Mucosa of rectum (tissue), 2 donors: ENCODE results near the gene APOBEC4.
"Not testable (repeated sequence)": the region's sequence is repeated elsewhere in the genome, so short reads cannot be mapped to it uniquely, and the experiment has no call there.

ENCODE experiments used
- H3K27ac ChIP-seq, 2 donors: one replicate each; pipeline ENCODE4 v1.7.0; 2013; ENCODE audit warnings: inconsistent platforms in 2 of 2, low read depth in 2 of 2, low read length in 2 of 2
- H3K27me3 ChIP-seq, 2 donors: one replicate each; pipeline ENCODE4 v1.7.0; 2013; ENCODE audit warnings: low read length in 2 of 2; ENCODE audit not compliant: control insufficient read depth in 2 of 2, insufficient read depth in 2 of 2
- H3K36me3 ChIP-seq, 2 donors: one replicate each; pipeline ENCODE4 v1.7.0; 2013; ENCODE audit warnings: low read length in 2 of 2; ENCODE audit not compliant: control insufficient read depth in 2 of 2, insufficient read depth in 2 of 2
- H3K4me1 ChIP-seq, 2 donors: one replicate each; pipeline ENCODE4 v1.7.0; 2013; ENCODE audit warnings: low read length in 2 of 2, mild to moderate bottlenecking in 1 of 2; ENCODE audit not compliant: control insufficient read depth in 2 of 2, insufficient read depth in 2 of 2
- H3K4me3 ChIP-seq, 2 donors: one replicate each; pipeline ENCODE4 v1.7.0; 2013; ENCODE audit warnings: low read length in 2 of 2
- H3K9ac ChIP-seq, 2 donors: one replicate each; pipeline ENCODE4 v1.7.0; 2013; ENCODE audit warnings: low read length in 2 of 2, low read depth in 1 of 2, mild to moderate bottlenecking in 1 of 2
- H3K9me3 ChIP-seq, 2 donors: one replicate each; pipeline ENCODE4 v1.7.0; 2013; ENCODE audit warnings: low read length in 2 of 2; ENCODE audit not compliant: control insufficient read depth in 2 of 2
- donor health status: healthy.
- donor health status: Normal muscosa, but diverticular disease.

Gene APOBEC4

DNA sequence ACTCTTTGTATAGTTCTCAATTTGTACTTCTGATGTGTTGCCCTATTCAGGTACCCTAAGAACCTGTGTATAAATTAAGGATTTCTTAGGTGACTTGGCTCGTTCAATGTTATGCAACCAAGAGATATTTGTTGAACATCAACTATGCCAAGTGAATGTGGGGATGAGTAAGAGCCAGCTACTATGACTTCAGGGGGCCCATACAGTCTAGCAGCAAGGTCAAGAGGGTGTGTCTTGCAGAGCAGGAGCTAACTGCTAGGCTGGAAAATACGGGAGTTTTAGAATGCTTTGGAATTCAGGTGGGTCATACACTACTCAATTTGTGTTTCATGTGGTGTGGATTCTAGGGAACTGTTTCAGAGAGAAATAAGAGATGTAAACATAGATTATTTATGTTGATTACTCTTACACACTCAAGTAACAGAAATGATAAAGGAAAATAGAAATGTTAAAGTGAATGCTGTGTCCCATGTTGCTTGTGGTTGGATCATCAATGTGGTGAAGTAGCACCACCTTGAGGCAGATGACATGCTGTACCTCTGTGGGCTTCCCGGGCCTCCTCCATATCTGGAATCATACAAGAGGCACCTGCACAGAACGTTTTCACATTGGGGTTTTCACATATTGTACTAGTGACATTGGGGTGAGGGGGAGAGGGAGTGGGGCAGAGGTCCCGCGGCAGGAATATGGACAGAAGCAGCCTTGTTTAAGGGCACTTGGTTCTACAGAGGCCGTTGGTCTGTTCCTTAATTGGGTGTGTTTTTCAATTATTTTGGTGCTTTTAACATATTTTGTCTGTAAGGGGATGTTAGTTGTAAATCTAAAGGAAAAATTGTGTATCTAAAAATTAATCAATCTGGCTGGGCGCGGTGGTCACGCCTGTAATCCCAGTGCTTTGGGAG is 30.0 kb downstream of the APOBEC4 start:
- H3K4me1 ChIP-seq = no peaks in the 10 kb centered on the region
- no peaks in the 10 kb centered on the region for H3K27me3 ChIP-seq
- H3K27ac ChIP-seq = no peak overlapping the region
- H3K9ac ChIP-seq = no peak overlapping the region
- H3K4me3 ChIP-seq = no peak overlapping the region
- peaks cover 15 to 21% of the 10 kb centered on the region in 2 donors for H3K36me3 ChIP-seq
- H3K9me3 ChIP-seq = no peaks in the 10 kb centered on the region

DNA sequence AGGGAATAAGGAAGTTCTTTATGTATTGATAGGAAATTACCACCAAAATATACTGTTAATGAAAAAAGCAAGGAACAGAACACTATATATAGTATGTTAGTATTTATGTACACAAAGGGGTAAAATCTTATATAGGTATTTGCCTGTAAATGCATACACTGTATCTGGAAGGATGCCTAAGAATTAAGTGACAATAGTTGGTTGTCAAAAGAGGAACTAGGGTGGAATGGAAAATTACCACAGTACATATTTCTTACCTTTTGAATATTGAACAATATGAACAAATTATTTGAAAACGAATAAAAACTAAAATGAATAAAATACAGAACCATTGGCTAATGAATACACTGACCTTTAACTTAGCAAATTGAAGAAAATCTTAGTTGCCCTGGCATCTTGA is 31.1 kb downstream of the APOBEC4 start:
- H3K27me3 ChIP-seq = no peaks in the 10 kb centered on the region
- H3K36me3 ChIP-seq = peaks cover 9 to 18% of the 10 kb centered on the region in 2 donors
- H3K27ac ChIP-seq = no peak overlapping the region
- H3K4me1 ChIP-seq = no peaks in the 10 kb centered on the region
- no peak overlapping the region for H3K4me3 ChIP-seq
- no peaks in the 10 kb centered on the region for H3K9me3 ChIP-seq
- no peak overlapping the region for H3K9ac ChIP-seq

- Histone ChIP-seq H3K27me3 (no peaks in the 10 kb centered on the region), H3K27ac (no peak overlapping the region), H3K36me3 (peaks cover 3 to 7% of the 10 kb centered on the region in 2 donors), H3K4me3 (no peak overlapping the region), H3K9me3 (no peaks in the 10 kb centered on the region), H3K4me1 (no peaks in the 10 kb centered on the region), H3K9ac (no peak overlapping the region)
These were observed 32.8 kb downstream of the APOBEC4 start for GRCh38 chr1:183620311-183620710.

GRCh38 chr1:183619781-183620180 is 33.3 kb downstream of the APOBEC4 start:
- Histone ChIP-seq H3K36me3 (peaks cover 1 to 4% of the 10 kb centered on the region in 2 donors), H3K27ac (no peak overlapping the region), H3K9ac (no peak overlapping the region), H3K9me3 (no peaks in the 10 kb centered on the region), H3K27me3 (no peaks in the 10 kb centered on the region), H3K4me3 (no peak overlapping the region), H3K4me1 (no peaks in the 10 kb centered on the region)

GRCh38 chr1:183618202-183618601 is 34.9 kb downstream of the APOBEC4 start:
- not testable (repeated sequence) for H3K27ac ChIP-seq, H3K27me3 ChIP-seq, H3K9ac ChIP-seq, H3K36me3 ChIP-seq, H3K9me3 ChIP-seq, H3K4me1 ChIP-seq, H3K4me3 ChIP-seq

- H3K27ac ChIP-seq, H3K9ac ChIP-seq, H3K27me3 ChIP-seq, H3K4me3 ChIP-seq, H3K4me1 ChIP-seq, H3K9me3 ChIP-seq, H3K36me3 ChIP-seq: not testable (repeated sequence)
These were observed 40.1 kb downstream of the APOBEC4 start for GRCh38 chr1:183612975-183613374.

DNA sequence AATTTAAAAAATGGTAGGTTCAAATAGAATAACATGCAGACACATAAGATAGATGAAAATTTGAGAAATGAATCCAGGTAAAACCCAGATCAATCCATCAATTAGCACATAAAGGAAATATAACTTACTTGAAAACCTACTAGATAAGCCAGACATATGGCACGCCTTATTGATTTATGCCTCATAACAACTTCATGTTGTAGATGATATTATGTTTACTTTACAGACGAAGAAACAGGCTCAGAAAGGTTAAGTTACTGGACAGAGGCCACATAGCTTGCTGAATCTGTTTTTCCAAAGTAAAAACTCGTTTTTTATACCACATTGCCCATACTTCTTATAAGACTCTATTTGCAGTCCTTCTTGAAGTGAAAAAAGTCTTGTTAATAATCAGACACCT is 40.7 kb downstream of the APOBEC4 start:
- Histone ChIP-seq H3K4me3 (no peak overlapping the region), H3K9ac (no peak overlapping the region), H3K9me3 (no peaks in the 10 kb centered on the region), H3K27ac (no peak overlapping the region), H3K36me3 (no peaks in the 10 kb centered on the region), H3K27me3 (no peaks in the 10 kb centered on the region), H3K4me1 (peaks cover 0 to 5% of the 10 kb centered on the region in 2 donors)

DNA sequence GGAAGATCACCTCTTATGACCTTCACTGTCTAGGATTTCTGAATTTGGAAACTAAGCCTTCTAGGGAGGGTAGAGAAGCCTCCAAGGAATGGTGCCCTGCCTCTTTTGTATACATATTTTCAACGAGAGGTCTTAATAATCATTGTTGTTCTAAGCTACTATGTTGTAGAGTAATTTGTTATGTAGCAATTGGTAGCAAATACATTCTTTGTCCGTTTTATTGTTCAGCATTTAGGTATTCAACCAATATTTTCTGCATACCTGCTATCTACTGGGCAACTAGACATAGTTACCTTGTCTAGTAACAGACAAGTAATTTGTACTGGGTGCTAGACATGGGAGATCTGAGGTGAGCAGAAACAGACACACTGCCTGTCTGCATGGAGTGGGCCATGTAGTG is 42.1 kb downstream of the APOBEC4 start:
- Histone ChIP-seq H3K27me3 (no peaks in the 10 kb centered on the region), H3K36me3 (no peaks in the 10 kb centered on the region), H3K27ac (no peak overlapping the region), H3K9ac (no peak overlapping the region), H3K9me3 (no peaks in the 10 kb centered on the region), H3K4me3 (no peak overlapping the region), H3K4me1 (peaks cover 0 to 5% of the 10 kb centered on the region in 2 donors)

DNA sequence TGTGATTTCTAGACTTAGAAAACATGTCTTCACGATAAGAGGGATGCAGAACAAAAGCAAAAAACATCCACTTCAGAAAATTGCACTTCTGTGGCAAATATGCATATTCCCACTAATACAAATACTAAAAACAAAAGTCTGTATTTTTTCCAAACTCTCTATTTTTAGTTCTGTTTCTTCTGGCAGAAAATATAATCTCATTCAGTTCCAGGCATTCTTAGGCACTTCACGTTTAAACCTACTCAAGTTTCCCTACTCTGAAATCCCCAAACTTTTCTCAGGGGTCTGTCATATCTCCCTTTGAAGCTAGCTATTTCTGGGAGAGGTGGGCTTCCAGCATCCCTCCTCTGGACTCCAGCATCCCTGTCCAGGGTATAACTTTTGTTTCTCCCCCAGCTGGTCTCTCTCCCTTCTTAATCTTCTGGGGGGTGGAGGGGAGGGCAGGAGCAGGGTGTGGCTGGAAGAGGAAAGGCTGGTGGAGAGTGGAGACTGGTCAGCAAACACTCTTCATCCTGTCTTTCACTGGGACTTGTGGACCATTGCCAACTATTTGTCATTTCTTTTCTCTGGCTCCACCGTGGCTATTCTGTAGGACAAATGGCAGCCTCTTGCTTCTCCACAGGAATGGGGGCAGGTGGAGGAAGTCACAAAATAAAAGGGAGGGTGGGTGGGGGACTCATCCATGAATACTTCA is 43.2 kb downstream of the APOBEC4 start:
- no peak overlapping the region for H3K27ac ChIP-seq
- H3K27me3 ChIP-seq = no peaks in the 10 kb centered on the region
- no peaks in the 10 kb centered on the region for H3K36me3 ChIP-seq
- peaks cover 0 to 5% of the 10 kb centered on the region in 2 donors for H3K4me1 ChIP-seq
- no peak overlapping the region for H3K9ac ChIP-seq
- H3K4me3 ChIP-seq = no peak overlapping the region
- no peaks in the 10 kb centered on the region for H3K9me3 ChIP-seq

GRCh38 chr1:183609313-183609712 is 43.8 kb downstream of the APOBEC4 start:
- H3K4me1 ChIP-seq = peaks cover 4 to 5% of the 10 kb centered on the region in 2 donors
- H3K27me3 ChIP-seq = no peaks in the 10 kb centered on the region
- no peak overlapping the region for H3K4me3 ChIP-seq
- no peaks in the 10 kb centered on the region for H3K9me3 ChIP-seq
- no peak overlapping the region for H3K27ac ChIP-seq
- H3K9ac ChIP-seq = no peak overlapping the region
- no peaks in the 10 kb centered on the region for H3K36me3 ChIP-seq
